Neuron (in vitro differentiated cells): ENCODE measurements around the gene PNPLA7.
"Not testable (repeated sequence)": the region's sequence is repeated elsewhere in the genome, so short reads cannot be mapped to it uniquely, and the experiment has no call there.

Source experiments
- H2AFZ ChIP-seq: one replicate; pipeline ENCODE4 v1.6.1; 2013; ENCODE audit warnings: low read depth, mild to moderate bottlenecking, inconsistent platforms, low read length, moderate library complexity
- H3K27me3 ChIP-seq: one replicate; pipeline ENCODE4 v1.6.1; 2013; ENCODE audit warnings: low read length; ENCODE audit not compliant: insufficient read depth
- H3K36me3 ChIP-seq: one replicate; pipeline ENCODE4 v1.6.1; 2013; ENCODE audit warnings: low read length; ENCODE audit not compliant: insufficient read depth
- H3K4me1 ChIP-seq: one replicate; pipeline ENCODE4 v1.6.1; 2013; ENCODE audit warnings: low read length; ENCODE audit not compliant: insufficient read depth
- H3K4me3 ChIP-seq: 2 replicates; pipeline ENCODE4 v1.5.1; 2013; ENCODE audit warnings: mild to moderate bottlenecking, low read length, moderate library complexity
- H3K9me3 ChIP-seq: one replicate; pipeline ENCODE4 v1.6.1; 2013; ENCODE audit warnings: low read length

The PNPLA7 gene

GRCh38 chr9:137524161-137524980 lies 25.8 kb downstream of the PNPLA7 start:
- H2AFZ ChIP-seq: no peak overlapping the region

DNA sequence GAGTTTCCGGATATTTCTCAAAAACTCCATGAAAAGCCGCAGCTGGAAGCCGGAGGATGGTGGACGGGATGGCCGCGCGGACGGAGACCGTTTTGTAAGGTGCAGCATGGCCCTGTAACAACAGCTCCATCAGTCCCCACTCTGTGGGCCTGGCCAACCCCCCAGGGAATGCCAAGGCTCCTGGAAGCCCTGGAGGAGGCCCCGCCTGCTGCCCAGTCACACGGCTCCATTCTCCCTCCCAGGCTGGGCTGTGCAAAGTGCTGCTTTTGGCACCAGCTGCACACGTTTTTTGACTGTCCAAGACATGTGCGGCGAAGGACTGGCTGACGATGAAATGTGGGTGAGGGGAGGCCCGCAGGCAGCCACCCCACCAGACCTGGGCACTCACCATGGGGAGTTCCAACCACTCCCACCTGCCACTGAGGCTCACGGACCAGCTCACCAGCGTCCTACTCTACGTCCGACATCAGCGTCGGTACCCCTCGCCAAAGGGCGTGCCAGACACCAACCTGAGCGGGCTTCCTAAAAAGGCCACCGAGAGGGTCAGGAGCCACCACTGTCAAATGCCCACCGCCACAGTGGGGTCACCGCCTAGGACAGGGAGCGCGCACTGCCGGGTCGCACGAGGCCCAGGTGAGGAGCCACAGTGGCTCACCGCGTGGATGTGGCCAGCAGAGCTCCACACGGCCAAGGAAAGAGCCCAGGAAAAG lies 27.3 kb downstream of the PNPLA7 start:
- H3K4me1 ChIP-seq: peaks cover 2% of the 10 kb centered on the region
- H2AFZ ChIP-seq: no peak overlapping the region
- no peaks in the 10 kb centered on the region for H3K36me3 ChIP-seq
- H3K4me3 ChIP-seq: no peak overlapping the region
- H3K27me3 ChIP-seq: no peaks in the 10 kb centered on the region
- H3K9me3 ChIP-seq: no peaks in the 10 kb centered on the region

More at GRCh38 chr9:137524161-137524980, 25.8 kb downstream of the PNPLA7 start:
- H3K36me3 ChIP-seq: no peaks in the 10 kb centered on the region
- no peak overlapping the region for H3K4me3 ChIP-seq
- H3K4me1 ChIP-seq: peaks cover 2% of the 10 kb centered on the region
- no peaks in the 10 kb centered on the region for H3K9me3 ChIP-seq
- H3K27me3 ChIP-seq: no peaks in the 10 kb centered on the region

DNA sequence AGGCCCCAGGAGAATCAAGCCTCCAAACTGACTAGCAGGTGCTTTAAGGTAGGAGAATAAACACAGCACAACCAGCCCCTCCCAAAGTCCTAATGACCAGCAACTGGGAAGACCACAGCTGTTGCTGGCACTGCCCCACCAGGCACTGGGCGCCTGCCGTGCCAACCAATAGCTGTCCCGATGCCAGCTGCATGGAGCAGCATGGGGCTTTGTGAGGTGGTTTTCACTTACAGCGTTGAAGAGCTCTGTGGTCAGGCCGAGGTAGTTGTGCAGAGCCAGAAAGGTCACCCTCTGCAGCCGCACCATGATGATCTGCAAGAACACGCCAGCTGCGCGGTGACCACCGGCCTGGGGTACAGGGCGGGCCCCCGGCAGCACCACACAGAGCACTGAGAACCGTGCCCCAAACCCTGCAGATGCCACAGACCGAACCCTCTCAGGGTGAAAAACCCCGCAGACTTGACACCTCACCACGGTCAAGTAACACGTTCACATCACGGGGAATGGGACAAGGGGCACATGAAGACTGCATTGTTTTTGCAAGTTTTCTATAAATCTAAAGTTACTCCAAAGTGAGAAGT lies 28.7 kb downstream of the PNPLA7 start:
- H3K27me3 ChIP-seq: no peaks in the 10 kb centered on the region
- no peak overlapping the region for H2AFZ ChIP-seq
- peaks cover 2% of the 10 kb centered on the region for H3K4me1 ChIP-seq
- H3K4me3 ChIP-seq: no peak overlapping the region
- H3K9me3 ChIP-seq: no peaks in the 10 kb centered on the region
- no peaks in the 10 kb centered on the region for H3K36me3 ChIP-seq

GRCh38 chr9:137520614-137521404 lies 29.4 kb downstream of the PNPLA7 start:
- no peak overlapping the region for H2AFZ ChIP-seq
- H3K36me3 ChIP-seq: no peaks in the 10 kb centered on the region
- no peak overlapping the region for H3K4me3 ChIP-seq
- H3K27me3 ChIP-seq: no peaks in the 10 kb centered on the region
- peaks cover 2% of the 10 kb centered on the region for H3K4me1 ChIP-seq
- H3K9me3 ChIP-seq: no peaks in the 10 kb centered on the region

DNA sequence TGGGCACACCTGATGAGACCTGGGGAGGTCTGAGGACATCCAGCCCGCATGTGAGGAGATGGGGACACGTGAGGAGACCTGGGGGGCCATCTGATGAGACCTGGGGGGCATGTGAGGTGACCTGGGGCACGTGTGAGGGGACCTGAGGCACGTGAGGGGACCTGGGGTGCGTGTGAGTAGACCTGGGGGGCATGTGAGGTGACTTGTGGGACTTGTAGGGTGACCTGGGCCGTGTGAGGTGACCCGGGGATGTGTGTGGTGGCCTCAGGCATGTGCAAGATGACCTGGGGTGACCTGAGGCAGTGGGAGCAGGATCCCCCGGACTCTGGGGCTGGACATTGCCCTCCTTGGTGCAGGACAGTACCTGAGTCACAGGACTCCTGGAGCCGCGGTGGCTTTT lies 30.6 kb downstream of the PNPLA7 start:
- Histone ChIP-seq H3K9me3 (no peaks in the 10 kb centered on the region), H3K27me3 (no peaks in the 10 kb centered on the region), H3K4me3 (no peak overlapping the region), H2AFZ (no peak overlapping the region), H3K4me1 (no peaks in the 10 kb centered on the region), H3K36me3 (no peaks in the 10 kb centered on the region)

- H3K4me1 ChIP-seq, H3K36me3 ChIP-seq, H3K27me3 ChIP-seq, H3K4me3 ChIP-seq, H2AFZ ChIP-seq, H3K9me3 ChIP-seq: not testable (repeated sequence)
These were observed 31.3 kb downstream of the PNPLA7 start for GRCh38 chr9:137518661-137519459.

DNA sequence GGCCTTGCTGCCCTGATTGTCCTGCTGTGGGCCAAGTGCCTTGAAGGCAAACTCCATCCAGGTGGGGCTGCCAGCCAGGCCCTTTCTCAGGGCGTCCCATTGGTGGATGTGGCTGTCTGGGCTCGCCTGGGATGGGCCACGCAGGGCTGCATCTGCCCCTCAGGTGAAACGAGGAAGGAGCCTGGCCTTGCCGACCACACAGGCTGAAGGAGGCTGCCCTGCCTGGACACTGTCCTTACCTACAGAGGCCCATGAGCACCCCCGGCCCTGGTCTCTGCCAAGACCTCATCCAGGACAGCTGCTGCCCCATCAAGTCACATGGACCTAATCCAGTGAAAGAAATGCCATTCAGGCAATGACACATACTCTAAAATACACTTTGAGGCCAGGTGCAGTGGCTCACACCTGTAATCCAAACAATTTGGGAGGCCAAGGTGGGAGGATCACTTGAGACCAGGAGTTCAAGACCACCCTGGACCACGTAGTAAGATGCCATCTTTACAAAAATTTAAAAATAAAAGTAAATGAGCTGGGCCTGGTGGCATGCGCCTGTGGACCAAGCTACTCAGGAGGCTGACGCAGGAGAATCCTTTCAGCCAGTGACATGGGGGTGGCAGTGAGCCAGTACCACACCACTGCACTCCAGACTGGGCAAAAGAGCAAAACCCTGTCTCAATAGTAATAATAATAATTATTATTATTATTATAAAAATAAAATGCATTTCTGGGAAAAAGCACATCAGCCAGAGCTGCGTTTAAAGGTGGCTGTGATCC lies 33.9 kb downstream of the PNPLA7 start:
- no peaks in the 10 kb centered on the region for H3K4me1 ChIP-seq
- no peaks in the 10 kb centered on the region for H3K36me3 ChIP-seq
- no peak overlapping the region for H2AFZ ChIP-seq
- H3K9me3 ChIP-seq: no peaks in the 10 kb centered on the region
- H3K27me3 ChIP-seq: no peaks in the 10 kb centered on the region
- H3K4me3 ChIP-seq: no peak overlapping the region

GRCh38 chr9:137515338-137515724 lies 34.9 kb downstream of the PNPLA7 start:
- Histone ChIP-seq H3K9me3 (no peaks in the 10 kb centered on the region), H3K4me3 (no peak overlapping the region), H2AFZ (no peak overlapping the region), H3K36me3 (no peaks in the 10 kb centered on the region), H3K4me1 (no peaks in the 10 kb centered on the region), H3K27me3 (no peaks in the 10 kb centered on the region)

GRCh38 chr9:137514691-137515337 lies 35.4 kb downstream of the PNPLA7 start:
- H2AFZ ChIP-seq: no peak overlapping the region
- H3K4me3 ChIP-seq: no peak overlapping the region
- no peaks in the 10 kb centered on the region for H3K4me1 ChIP-seq
- H3K36me3 ChIP-seq: no peaks in the 10 kb centered on the region
- H3K9me3 ChIP-seq: no peaks in the 10 kb centered on the region
- H3K27me3 ChIP-seq: no peaks in the 10 kb centered on the region

DNA sequence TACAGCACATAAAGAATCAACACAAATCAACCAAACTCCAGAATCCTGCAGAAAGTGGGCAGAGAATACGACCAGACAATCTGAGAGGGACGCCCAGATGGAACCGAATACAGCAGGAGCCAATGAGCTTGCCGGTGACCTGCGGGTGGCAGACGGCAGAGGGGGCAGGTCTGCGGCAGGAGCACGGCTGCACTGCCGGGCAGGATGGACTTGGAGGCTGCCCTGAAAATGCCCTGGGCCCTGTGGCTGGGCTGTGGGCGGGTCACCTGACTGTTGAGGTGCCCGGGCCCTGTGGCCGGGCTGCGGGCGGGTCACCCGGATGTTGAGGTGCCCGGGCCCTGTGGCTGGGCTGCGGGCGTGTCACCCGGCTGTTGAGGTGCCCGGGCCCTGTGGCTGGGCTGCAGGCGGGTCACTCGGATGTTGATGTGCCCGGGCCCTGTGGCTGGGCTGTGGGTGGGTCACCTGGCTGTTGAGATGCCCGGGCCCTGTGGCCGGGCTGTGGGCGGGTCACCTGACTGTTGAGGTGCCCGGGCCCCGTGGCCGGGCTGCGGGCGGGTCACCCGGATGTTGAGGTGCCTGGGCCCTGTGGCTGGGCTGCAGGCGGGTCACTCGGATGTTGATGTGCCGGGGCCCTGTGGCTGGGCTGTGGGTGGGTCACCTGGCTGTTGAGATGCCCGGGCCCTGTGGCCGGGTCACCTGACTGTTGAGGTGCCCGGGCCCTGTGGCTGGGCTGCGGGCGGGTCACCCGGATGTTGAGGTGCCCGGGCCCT lies 36.2 kb downstream of the PNPLA7 start:
- not testable (repeated sequence) for H3K27me3 ChIP-seq, H2AFZ ChIP-seq, H3K4me1 ChIP-seq, H3K9me3 ChIP-seq, H3K36me3 ChIP-seq, H3K4me3 ChIP-seq

- H2AFZ ChIP-seq, H3K4me1 ChIP-seq, H3K27me3 ChIP-seq, H3K36me3 ChIP-seq, H3K4me3 ChIP-seq, H3K9me3 ChIP-seq: not testable (repeated sequence)
These were observed 37.1 kb downstream of the PNPLA7 start for GRCh38 chr9:137513136-137513535.
